Gastroesophageal sphincter (tissue), 4 donors: Measurements from ENCODE around the gene CTSW. TPM values are rescaled to one million over a fixed set of nuclear protein-coding genes. Genes with fewer than 3 reads are reported as not detected.
"Not testable (repeated sequence)": the region's sequence is repeated elsewhere in the genome, so short reads cannot be mapped to it uniquely, and the experiment has no call there.

Experiments used
- ATAC-seq: fragments of 150-250 bp; one replicate; pipeline ENCODE4 v1.9.1; 2016; ENCODE audit warnings: mild to moderate bottlenecking, moderate library complexity
- H3K27ac ChIP-seq, 4 donors: fragments of 200-600 bp; sonication (generic) in 3 of 4; 1 replicate in 3 of 4; 2 replicates in 1 of 4; pipeline ENCODE4 v1.5.1; 2016 to 2019
- H3K27me3 ChIP-seq: fragments of 200-600 bp; sonication (generic); one replicate; pipeline ENCODE4 v1.5.1; 2019
- H3K36me3 ChIP-seq, 2 donors: fragments of 200-600 bp; sonication (generic); one replicate each; pipeline ENCODE4 v1.5.1; 2019; ENCODE audit warnings: control low read depth in 1 of 2
- H3K4me1 ChIP-seq, 3 donors: fragments of 200-600 bp; sonication (generic); 1 replicate in 2 of 3; 2 replicates in 1 of 3; pipeline ENCODE4 v1.5.1; 2016 to 2019; ENCODE audit warnings: control low read depth in 2 of 3
- H3K4me3 ChIP-seq, 2 donors: fragments of 200-600 bp; sonication (generic); one replicate each; pipeline ENCODE4 v1.5.1; 2019; ENCODE audit warnings: mild to moderate bottlenecking in 1 of 2, moderate library complexity in 1 of 2
- H3K9me3 ChIP-seq, 3 donors: fragments of 200-600 bp; sonication (generic); one replicate each; pipeline ENCODE4 v1.5.1; 2017 to 2019; ENCODE audit warnings: control low read depth in 2 of 3
- CTCF ChIP-seq, 4 experiments: fragments of 200-600 bp in 2 of 4; fragments of 450-650 bp in 2 of 4; sonication (generic) in 1 of 4; IDR thresholded peaks; one replicate each; pipeline ENCODE4 v1.5.1; 2017 to 2019; ENCODE audit warnings: antibody characterized with exemption in 4 of 4, mild to moderate bottlenecking in 2 of 4, moderate library complexity in 2 of 4
- EP300 ChIP-seq: sonication (generic); formaldehyde crosslinking; IDR thresholded peaks from one replicate; pipeline ENCODE4 v1.6.1; 2017; ENCODE audit warnings: antibody characterized with exemption, mild to moderate bottlenecking
- POLR2A ChIP-seq, 2 donors: fragments of 450-650 bp; IDR thresholded peaks; one replicate each; pipeline ENCODE4 v1.6.1; 2017; ENCODE audit warnings: antibody characterized with exemption in 2 of 2, mild to moderate bottlenecking in 2 of 2, moderate library complexity in 1 of 2
- POLR2AphosphoS5 ChIP-seq: sonication (generic); formaldehyde crosslinking; IDR thresholded peaks from one replicate; pipeline ENCODE4 v1.6.1; 2017; ENCODE audit warnings: antibody characterized with exemption
- WGBS, 2 donors: methylation state at CpG; one replicate each; pipeline ENCODE4 v1.1.5; 2018; ENCODE audit warnings: low coverage in 1 of 2; 5-methylcytosine and 5-hydroxymethylcytosine counted together
- total RNA-seq, 4 donors: library from RNA; depleted of rRNA; stranded (reverse); fragments of >200 nt; gene quantifications; one replicate each; pipeline ENCODE4 v1.1.0, GENCODE V29; 2016

The CTSW gene
- total RNA-seq, 4 donors from 2014 or later: 0.52 to 3.6 (median 0.94) TPM; not detected in 1

GRCh38 chr11:65843811-65844210 is 35.8 kb upstream of the CTSW start:
- Histone ChIP-seq H3K36me3 (no peaks in the 10 kb centered on the region), H3K27ac (no peak overlapping the region), H3K27me3 (no peaks in the 10 kb centered on the region), H3K4me3 (no peak overlapping the region), H3K4me1 (no peaks in the 10 kb centered on the region), H3K9me3 (no peaks in the 10 kb centered on the region)
- TF ChIP-seq EP300 (no peak), POLR2AphosphoS5 (no peak), CTCF (IDR thresholded peaks at IDR 0.05) (no peak), POLR2A (IDR thresholded peaks at IDR 0.05) (no peak)
- WGBS, 2 donors: 92 to 95% methylated on average over 3 of the region's 3 CpGs
- no peak for ATAC-seq

- Histone ChIP-seq H3K27me3 (no peaks in the 10 kb centered on the region), H3K36me3 (no peaks in the 10 kb centered on the region), H3K4me1 (no peaks in the 10 kb centered on the region), H3K9me3 (no peaks in the 10 kb centered on the region), H3K27ac (no peak overlapping the region), H3K4me3 (no peak overlapping the region)
- no peak for TF ChIP-seq POLR2A (IDR thresholded peaks at IDR 0.05)
- TF ChIP-seq POLR2AphosphoS5: no peak
- TF ChIP-seq EP300: no peak
- TF ChIP-seq CTCF (IDR thresholded peaks at IDR 0.05): no peak
- ATAC-seq: no peak
- 78 to 85% methylated on average over 2 to 10 of the region's 10 CpGs for WGBS, 2 donors
Observed at GRCh38 chr11:65844231-65844872, 35.3 kb upstream of the CTSW start.

GRCh38 chr11:65847746-65848145 is 31.9 kb upstream of the CTSW start:
- peaks cover 0 to 11% (median 0%) of the 10 kb centered on the region in 3 donors for H3K4me1 ChIP-seq
- TF ChIP-seq CTCF (IDR thresholded peaks at IDR 0.05) (no peak), POLR2A (IDR thresholded peaks at IDR 0.05) (no peak), POLR2AphosphoS5 (no peak), EP300 (no peak)
- WGBS, 2 donors: 35% methylated on average over 2 of the region's 3 CpGs; no CpG with 5 or more reads in 1 of the 2 donors
- no peak overlapping the region for H3K4me3 ChIP-seq
- H3K27ac ChIP-seq: no peak overlapping the region
- H3K27me3 ChIP-seq: no peaks in the 10 kb centered on the region
- peaks cover 0 to 10% (median 0%) of the 10 kb centered on the region in 3 donors for H3K9me3 ChIP-seq
- ATAC-seq: no peak
- peaks cover 0 to 24% of the 10 kb centered on the region in 2 donors for H3K36me3 ChIP-seq

- Histone ChIP-seq H3K4me1 (peaks cover 0 to 20% (median 0%) of the 10 kb centered on the region in 3 donors), H3K36me3 (peaks cover 0 to 33% of the 10 kb centered on the region in 2 donors)
- WGBS, 2 donors: 59 to 76% methylated on average over 2 to 6 of the region's 7 CpGs
- H3K27me3 ChIP-seq, ATAC-seq, H3K9me3 ChIP-seq, H3K4me3 ChIP-seq, H3K27ac ChIP-seq: not testable (repeated sequence)
Observed at GRCh38 chr11:65848693-65849092, 30.9 kb upstream of the CTSW start.

- H3K4me1 ChIP-seq: peaks cover 0 to 27% (median 0%) of the 10 kb centered on the region in 3 donors
- H3K27me3 ChIP-seq: no peaks in the 10 kb centered on the region
- WGBS, 2 donors: 70 to 80% methylated on average over 1 to 7 of the region's 8 CpGs
- peaks cover 0 to 10% (median 0%) of the 10 kb centered on the region in 3 donors for H3K9me3 ChIP-seq
- H3K36me3 ChIP-seq: peaks cover 0 to 40% of the 10 kb centered on the region in 2 donors
- no peak overlapping the region for H3K4me3 ChIP-seq
- TF ChIP-seq POLR2AphosphoS5 (no peak), EP300 (no peak), POLR2A (IDR thresholded peaks at IDR 0.05) (no peak), CTCF (IDR thresholded peaks at IDR 0.05) (no peak)
- H3K27ac ChIP-seq: no peak overlapping the region
- no peak for ATAC-seq
Observed at GRCh38 chr11:65849366-65849765, 30.3 kb upstream of the CTSW start.
